Measurements from ENCODE around the gene RNF19B.

RNF19B gene

DNA sequence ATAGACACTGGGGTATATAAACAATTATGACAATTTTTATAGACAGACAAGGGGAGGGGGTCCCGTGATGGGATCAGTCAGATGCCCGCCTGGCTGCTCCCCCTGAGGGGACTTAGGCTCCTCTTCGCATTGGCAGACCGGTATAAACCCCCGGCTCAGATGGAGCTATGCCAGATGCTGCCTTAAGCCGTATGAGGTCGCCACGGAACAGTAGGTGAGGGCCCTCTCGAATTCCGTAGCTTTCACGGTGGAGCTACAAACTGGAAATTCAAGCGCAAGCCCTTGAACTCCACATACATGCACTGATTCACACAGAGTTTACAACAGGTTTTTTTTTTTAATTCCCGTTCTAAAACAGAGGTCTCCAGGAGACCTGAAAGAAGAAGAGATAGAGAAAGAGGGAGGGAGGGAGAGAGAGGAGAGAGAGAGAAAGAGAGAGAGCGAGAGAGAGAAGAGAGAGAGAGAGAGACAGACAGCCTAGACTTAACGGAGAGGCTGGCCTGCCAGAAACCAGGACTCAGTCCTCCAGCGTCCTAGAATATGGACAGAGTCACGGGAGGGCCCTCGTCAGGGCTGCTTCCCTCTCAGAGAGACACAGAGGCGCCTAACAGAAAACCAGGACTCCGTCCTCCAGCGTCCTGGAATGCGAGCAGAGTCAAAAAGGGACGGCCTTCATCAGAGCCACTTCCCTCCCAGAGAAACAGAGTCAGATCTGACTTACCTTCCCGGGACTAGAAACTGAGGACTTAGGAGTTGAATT, 39.0 kb downstream of the RNF19B start:
- H3K4me3 ChIP-seq (replicated peaks; ENCODE audit: low read depth, low read length), result no peak overlapping the region
- DNase-seq (ENCODE audit: low read depth), result peak; percentile 23
- TF ChIP-seq, protein P1, sequence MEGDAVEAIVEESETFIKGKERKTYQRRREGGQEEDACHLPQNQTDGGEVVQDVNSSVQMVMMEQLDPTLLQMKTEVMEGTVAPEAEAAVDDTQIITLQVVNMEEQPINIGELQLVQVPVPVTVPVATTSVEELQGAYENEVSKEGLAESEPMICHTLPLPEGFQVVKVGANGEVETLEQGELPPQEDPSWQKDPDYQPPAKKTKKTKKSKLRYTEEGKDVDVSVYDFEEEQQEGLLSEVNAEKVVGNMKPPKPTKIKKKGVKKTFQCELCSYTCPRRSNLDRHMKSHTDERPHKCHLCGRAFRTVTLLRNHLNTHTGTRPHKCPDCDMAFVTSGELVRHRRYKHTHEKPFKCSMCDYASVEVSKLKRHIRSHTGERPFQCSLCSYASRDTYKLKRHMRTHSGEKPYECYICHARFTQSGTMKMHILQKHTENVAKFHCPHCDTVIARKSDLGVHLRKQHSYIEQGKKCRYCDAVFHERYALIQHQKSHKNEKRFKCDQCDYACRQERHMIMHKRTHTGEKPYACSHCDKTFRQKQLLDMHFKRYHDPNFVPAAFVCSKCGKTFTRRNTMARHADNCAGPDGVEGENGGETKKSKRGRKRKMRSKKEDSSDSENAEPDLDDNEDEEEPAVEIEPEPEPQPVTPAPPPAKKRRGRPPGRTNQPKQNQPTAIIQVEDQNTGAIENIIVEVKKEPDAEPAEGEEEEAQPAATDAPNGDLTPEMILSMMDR (IDR thresholded peaks at IDR 0.05; ENCODE audit: low read length, missing control alignments), result no peak

DNA sequence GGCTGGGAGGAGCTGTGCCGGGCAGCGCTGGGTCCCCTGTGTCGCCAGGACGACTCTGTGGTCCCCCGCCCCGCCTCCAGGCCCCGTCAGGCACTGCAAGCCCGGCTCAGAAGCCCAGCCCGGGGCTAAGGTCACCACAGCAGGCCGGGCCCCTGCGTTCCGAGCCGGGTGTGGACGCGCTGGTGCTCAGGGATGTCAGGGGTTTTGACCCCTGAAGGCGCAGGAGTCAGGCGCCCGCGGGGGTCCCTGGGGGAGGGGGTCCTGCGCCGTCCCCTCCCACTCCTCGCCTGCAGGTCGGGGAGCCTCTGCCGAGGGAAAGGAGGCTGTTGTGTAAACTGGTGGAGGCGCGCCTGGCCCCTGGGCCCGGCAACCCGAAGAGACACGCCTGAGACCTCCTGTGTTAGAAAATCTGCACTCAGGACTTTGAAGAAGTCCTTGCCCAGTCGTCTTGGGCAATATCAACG, 39.7 kb downstream of the RNF19B start:
- H3K4me3 ChIP-seq (replicated peaks; ENCODE audit: low read depth, low read length), result no peak overlapping the region
- no peak for DNase-seq (ENCODE audit: low read depth)
- TF ChIP-seq, protein P1 (IDR thresholded peaks at IDR 0.05; ENCODE audit: low read length, missing control alignments), result no peak

DNA sequence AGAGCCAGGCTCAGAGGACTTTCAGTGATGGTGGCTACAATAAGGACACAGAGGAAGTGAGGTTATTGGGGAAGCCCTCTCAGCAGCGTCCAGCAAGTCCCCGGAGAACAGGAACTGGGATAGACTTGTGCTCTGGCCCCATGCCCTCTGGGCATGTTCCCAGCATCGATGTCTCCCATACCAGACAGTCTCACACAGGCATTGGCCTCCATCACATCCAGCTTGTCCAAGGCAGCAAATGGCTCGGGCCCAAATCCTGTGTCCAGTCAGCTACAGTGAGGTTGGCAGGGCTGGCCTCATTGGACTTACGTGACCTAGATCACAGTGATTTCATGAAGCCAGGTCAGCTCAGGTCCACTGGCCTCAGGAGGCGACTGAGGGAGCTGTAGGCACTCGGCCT, 43.8 kb downstream of the RNF19B start:
- no peak for DNase-seq (ENCODE audit: low read depth)
- no peak overlapping the region for H3K4me3 ChIP-seq (replicated peaks; ENCODE audit: low read depth, low read length)
- TF ChIP-seq, protein P1 (IDR thresholded peaks at IDR 0.05; ENCODE audit: low read length, missing control alignments), result no peak

DNA sequence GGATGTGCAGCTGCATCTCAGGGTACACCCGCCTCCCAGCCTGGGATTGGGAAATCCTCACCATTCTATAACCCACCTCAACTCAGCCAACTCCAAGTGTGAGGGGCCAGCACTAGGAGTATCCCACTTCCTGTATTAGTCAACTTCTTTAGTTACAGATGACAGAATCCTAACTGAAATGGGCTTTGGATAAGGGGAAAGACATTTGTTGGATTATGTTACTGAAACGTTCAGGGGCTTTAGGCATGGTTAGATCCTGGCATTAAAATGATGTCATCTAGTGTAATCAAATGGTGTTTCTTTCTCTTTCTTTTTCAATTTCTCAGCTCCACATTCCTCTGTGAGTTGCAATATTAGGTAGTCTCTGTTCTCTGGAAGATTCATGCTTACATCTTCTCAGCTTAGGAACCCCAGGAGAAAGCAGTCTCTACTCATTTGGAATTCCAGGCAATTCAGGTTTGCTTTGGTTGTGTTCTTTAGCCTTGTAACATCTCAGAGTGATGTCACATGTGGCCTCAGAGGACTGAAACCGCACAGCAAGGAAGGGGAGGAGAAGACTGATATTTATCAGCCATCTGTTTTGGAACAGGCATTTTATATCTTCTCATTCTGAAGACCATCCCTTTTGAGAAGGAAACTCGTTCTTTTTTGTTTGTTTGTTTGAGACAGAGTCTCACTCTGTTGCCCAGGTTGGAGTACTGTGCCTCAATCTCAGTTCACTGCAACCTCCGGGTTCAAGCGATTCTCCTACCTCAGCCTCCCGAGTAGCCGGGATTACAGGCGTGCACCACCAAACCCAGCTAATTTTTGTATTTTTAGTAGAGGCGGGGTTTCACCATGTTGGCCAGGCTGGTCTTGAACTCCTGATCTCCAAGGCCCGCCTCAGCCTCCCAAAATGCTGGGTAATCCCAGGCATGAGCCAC, 44.5 kb downstream of the RNF19B start:
- peak; percentile 71 for DNase-seq (ENCODE audit: low read depth)

DNA sequence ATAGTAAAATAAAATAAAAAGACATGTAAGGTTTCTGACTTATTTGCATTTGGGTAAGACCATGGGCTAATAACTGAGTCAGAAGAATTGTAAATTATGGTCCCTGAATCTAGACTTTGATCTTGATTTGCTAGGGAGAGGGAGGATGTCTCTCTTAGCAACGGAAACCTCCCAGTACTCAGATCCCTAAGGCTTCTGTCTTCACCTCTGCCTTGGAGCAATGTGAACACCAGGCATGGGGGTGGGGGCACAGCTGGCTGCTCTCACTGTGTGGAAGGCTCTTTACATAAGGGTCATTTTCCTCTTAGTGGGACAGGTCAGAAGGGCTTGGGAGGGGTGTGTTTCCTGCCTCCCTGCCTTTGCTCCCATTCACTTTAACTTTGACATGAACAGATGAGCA, 46.4 kb downstream of the RNF19B start:
- TF ChIP-seq, protein P1 (IDR thresholded peaks at IDR 0.05; ENCODE audit: low read length, missing control alignments), result no peak
- no peak overlapping the region for H3K4me3 ChIP-seq (replicated peaks; ENCODE audit: low read depth, low read length)
- no peak for DNase-seq (ENCODE audit: low read depth)

More for the DNA sequence above, 44.5 kb downstream of the RNF19B start:
- TF ChIP-seq, protein P1 (IDR thresholded peaks at IDR 0.05; ENCODE audit: low read length, missing control alignments), result no peak
- H3K4me3 ChIP-seq (replicated peaks; ENCODE audit: low read depth, low read length), result no peak overlapping the region

DNA sequence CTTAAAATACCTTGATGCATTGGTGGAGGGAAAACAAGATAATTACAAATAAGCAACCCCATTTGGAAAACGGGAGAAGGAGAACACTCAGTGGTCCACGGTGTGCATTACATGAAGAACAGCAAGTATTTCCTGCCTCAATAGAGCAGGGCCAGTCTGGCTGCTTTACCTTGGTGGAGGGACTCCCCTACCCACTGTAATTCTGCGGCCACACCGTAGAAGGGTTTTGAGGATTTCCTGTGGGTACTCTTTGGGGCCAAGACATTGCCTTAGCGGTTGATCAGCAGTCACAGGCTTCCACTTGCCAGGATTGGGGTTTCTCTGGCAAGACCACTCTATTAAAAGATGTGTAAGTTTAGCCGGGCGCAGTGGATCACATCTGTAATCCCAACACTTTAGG, 47.1 kb downstream of the RNF19B start:
- no peak for DNase-seq (ENCODE audit: low read depth)
- no peak overlapping the region for H3K4me3 ChIP-seq (replicated peaks; ENCODE audit: low read depth, low read length)
- TF ChIP-seq, protein P1 (IDR thresholded peaks at IDR 0.05; ENCODE audit: low read length, missing control alignments), result no peak
